Activated T-cell treated with anti-CD3 and anti-CD28 coated beads, Interleukin-2, amount 50 U/mL, for 72 hours (primary cell): ENCODE data around the gene AGBL1. TPM values are rescaled to one million over a fixed set of nuclear protein-coding genes. Genes with fewer than 3 reads are reported as not detected.
"Not testable (repeated sequence)": the region's sequence is repeated elsewhere in the genome, so short reads cannot be mapped to it uniquely, and the experiment has no call there.

ENCODE experiments used
- ATAC-seq, 2 donors: fragments of 150-1000 bp; cut with Tn5 transposase; replicated peaks in 1 of 2; 2 replicates each; pipeline ENCODE4 v1.10.0; 2021; ENCODE audit warnings: moderate library complexity in 2 of 2, mild to moderate bottlenecking in 1 of 2
- DNase-seq, 2 donors: peaks; one replicate each; pipeline ENCODE4 v3.0.0; 2021 to 2022; ENCODE audit warnings: mixed read lengths in 1 of 2
- H3K27ac Mint-ChIP-seq: one replicate; pipeline ENCODE4 v1.8.0; 2022; ENCODE audit warnings: mild to moderate bottlenecking, moderate library complexity, mixed read lengths
- H3K27me3 Mint-ChIP-seq: one replicate; pipeline ENCODE4 v1.8.0; 2022; ENCODE audit warnings: low read depth, mixed read lengths
- H3K36me3 Mint-ChIP-seq, 2 donors: one replicate each; pipeline ENCODE4 v1.8.0; 2022; ENCODE audit warnings: mixed read lengths in 2 of 2, mild to moderate bottlenecking in 1 of 2; ENCODE audit not compliant: insufficient read depth in 2 of 2
- H3K4me1 Mint-ChIP-seq: one replicate; pipeline ENCODE4 v1.8.0; 2022; ENCODE audit warnings: low read depth, mixed read lengths
- H3K4me3 Mint-ChIP-seq, 2 donors: one replicate each; pipeline ENCODE4 v1.8.0; 2022; ENCODE audit warnings: mild to moderate bottlenecking in 2 of 2, mixed read lengths in 2 of 2, moderate library complexity in 2 of 2
- H3K9me3 Mint-ChIP-seq, 2 donors: one replicate each; pipeline ENCODE4 v1.8.0; 2022; ENCODE audit warnings: mixed read lengths in 2 of 2
- total RNA-seq, 2 donors: library from RNA; stranded (reverse); gene quantifications; one replicate each; pipeline ENCODE4 v1.2.3, GENCODE V29; 2022

The AGBL1 gene
- total RNA-seq, 2 donors from 2014 or later: 0.14 TPM; not detected in 1

DNA sequence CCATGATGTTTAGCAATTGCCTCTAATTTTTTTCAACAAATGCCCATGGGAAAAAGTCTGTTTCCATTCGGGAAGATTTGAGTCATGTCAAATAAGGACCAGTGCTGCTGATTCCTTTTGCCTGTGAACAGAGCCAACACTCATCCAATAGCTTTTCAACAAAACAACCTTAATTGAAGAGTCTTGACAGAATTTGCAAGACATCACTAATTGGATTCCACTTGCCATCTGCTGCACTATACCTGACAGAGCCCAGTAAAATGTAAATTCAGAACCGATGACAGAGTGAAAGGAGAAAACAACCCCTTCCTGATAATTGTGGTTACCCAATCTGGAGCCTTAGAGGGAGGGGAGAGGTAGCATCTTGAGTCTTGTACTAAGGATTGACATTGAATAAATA, 426.7 kb downstream of the AGBL1 start:
- ATAC-seq (no peak), DNase-seq (no peak)
- Mint-ChIP-seq H3K36me3 (peaks cover 0 to 1% of the 10 kb centered on the region in 2 donors), H3K27me3 (peaks cover 7% of the 10 kb centered on the region), H3K4me1 (no peaks in the 10 kb centered on the region), H3K27ac (no peak overlapping the region), H3K9me3 (peaks cover 3 to 4% of the 10 kb centered on the region in 2 donors), H3K4me3 (no peak overlapping the region)

DNA sequence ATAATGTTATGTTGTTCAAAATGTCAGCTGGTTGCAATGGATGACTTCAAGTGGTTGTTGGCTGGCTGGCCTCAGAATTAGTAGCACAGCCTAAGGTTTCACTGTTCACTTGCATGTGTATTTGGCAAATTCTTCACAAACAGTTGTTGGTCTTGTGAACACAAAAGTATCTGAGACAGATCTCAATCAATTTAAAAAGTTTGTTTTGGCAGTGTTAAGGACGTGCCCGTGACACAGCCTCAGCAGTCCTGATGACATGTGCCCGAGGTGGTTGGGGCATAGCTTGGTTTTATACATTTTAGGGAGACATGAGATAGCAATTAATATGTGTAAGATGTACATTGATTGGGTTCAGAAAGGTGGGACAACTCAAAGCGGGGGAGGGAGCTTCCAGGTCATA, 436.0 kb downstream of the AGBL1 start:
- peaks cover 10% of the 10 kb centered on the region for H3K27me3 Mint-ChIP-seq
- H3K4me3 Mint-ChIP-seq: no peak overlapping the region
- H3K9me3 Mint-ChIP-seq: peaks cover 0 to 2% of the 10 kb centered on the region in 2 donors
- DNase-seq (no peak), ATAC-seq (no peak)
- no peak overlapping the region for H3K27ac Mint-ChIP-seq
- H3K4me1 Mint-ChIP-seq: no peaks in the 10 kb centered on the region
- no peaks in the 10 kb centered on the region for H3K36me3 Mint-ChIP-seq

DNA sequence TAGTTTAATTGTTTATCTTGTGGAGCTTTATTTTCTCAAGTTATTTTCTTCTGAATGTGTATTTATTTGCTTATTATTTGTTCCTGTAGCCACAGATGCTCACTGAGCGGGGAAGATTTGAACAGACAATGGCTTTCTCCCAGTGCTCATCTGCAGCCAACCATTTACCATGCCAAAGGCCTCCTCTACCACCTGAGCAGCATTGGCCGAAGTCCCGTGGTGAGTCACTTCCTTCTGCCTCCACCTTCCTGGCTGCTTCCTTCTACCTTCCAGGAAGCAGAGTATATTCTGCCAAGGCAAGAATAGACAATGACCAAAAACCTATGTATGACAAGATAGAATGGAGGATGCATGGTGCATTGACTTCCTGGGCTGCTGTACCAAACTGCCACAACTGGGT, 443.1 kb downstream of the AGBL1 start:
- Mint-ChIP-seq H3K9me3 (no peaks in the 10 kb centered on the region), H3K4me1 (no peaks in the 10 kb centered on the region), H3K4me3 (no peak overlapping the region), H3K27ac (no peak overlapping the region), H3K27me3 (peaks cover 7% of the 10 kb centered on the region), H3K36me3 (peaks cover 0 to 2% of the 10 kb centered on the region in 2 donors)
- ATAC-seq (no peak), DNase-seq (no peak)

DNA sequence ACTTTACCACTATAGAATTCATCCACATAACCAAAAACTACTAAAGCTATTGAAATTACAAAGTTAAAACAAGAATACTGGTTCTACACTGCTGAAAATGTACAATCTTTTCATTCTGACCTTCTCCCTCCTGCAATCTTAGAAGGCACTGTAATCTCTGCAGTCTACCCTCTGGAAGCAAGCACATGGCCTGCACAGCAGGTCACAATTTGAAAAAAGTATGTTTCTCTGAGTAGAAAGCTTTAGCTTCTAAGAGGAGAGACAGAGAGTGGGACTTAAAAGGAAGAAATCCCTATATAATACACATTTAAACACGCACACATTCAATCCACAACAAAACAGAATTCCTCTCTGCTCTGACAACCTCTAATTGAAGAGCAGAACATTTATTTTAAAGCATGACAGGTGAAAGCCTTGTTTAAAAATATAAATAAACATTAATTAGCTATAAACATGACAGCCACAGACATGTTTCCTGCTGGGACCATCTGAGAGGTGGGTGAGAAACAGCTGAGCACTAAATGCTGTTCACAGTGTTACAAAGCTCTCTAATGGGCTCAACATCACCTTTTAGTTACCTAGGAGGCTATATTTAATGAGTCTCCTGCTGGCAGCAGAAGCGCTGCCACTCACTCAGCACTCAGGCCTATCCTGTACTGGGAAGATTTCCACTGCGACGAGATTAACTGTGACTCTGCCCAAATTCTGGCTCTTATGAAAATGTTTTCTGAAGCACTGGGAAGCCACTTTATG, 447.4 kb downstream of the AGBL1 start:
- no peak for DNase-seq
- Mint-ChIP-seq H3K4me3 (no peak overlapping the region), H3K27me3 (no peaks in the 10 kb centered on the region), H3K4me1 (no peaks in the 10 kb centered on the region), H3K27ac (no peak overlapping the region), H3K9me3 (no peaks in the 10 kb centered on the region), H3K36me3 (peaks cover 0 to 2% of the 10 kb centered on the region in 2 donors)
- ATAC-seq: no peak

DNA sequence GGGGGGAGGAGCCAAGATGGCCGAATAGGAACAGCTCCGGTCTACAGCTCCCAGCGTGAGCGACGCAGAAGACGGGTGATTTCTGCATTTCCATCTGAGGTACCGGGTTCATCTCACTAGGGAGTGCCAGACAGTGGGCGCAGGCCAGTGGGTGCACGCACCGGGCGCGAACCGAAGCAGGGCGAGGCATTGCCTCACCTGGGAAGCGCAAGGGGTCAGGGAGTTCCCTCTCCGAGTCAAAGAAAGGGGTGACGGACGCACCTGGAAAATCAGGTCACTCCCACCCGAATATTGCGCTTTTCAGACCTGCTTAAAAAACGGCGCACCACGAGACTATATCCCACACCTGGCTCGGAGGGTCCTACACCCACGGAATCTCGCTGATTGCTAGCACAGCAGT, 448.4 kb downstream of the AGBL1 start:
- H3K4me3 Mint-ChIP-seq: not testable (repeated sequence)

DNA sequence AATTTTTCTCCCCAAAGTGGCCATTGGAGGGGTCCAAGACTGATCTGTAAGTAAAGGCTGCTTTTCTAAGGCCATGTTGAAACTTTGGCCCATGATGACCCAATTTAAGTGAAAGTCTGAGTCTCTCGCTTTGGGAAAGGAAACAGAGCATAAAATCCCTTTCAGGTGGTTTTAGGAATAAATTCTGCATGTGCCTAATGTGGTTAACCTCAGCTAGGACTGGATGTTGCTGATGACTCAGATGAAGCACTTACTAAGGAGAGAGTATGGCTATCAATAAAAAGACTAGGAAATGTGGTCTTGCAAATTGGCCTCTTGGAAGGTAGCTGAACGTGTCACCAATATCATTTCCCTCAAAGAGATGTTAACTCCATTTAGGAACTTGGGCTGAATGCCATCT, 458.5 kb downstream of the AGBL1 start:
- ATAC-seq: no peak
- H3K4me1 Mint-ChIP-seq: no peaks in the 10 kb centered on the region
- no peak for DNase-seq
- H3K4me3 Mint-ChIP-seq: no peak overlapping the region
- no peak overlapping the region for H3K27ac Mint-ChIP-seq
- H3K9me3 Mint-ChIP-seq: peaks cover 0 to 3% of the 10 kb centered on the region in 2 donors
- no peaks in the 10 kb centered on the region for H3K36me3 Mint-ChIP-seq
- no peaks in the 10 kb centered on the region for H3K27me3 Mint-ChIP-seq

More for the DNA sequence above, 448.4 kb downstream of the AGBL1 start:
- not testable (repeated sequence) for H3K36me3 Mint-ChIP-seq, H3K27ac Mint-ChIP-seq, H3K27me3 Mint-ChIP-seq, H3K9me3 Mint-ChIP-seq, ATAC-seq, DNase-seq, H3K4me1 Mint-ChIP-seq

DNA sequence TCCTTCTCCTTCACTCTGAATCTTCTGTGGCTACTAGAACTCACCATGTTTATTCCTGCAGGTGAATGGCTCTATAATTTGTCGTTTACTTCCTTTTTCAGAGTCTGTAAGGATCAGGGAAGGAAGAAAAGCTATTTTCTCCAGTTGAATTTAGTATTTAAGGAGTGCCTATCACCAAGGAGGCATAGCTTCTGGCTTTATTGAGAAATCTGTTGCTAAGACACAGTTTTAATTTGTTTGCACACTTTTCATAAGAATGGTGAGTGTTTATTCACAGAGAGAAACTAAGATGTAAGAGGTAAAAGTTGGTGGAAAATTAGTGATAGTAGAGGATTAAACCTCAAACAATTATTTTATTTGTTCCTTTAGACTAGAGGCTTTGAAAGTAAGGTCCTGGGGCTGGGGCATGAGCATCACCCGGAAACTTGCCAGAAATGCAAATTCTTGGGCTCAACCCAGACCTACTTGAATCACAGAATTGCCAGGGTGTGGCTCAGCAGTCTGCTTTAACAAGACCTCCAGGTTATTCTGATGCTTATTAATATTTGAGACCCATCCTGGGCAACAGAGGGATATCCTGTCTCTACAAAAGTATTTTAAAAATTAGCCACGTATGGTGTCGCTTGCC, 461.3 kb downstream of the AGBL1 start:
- Mint-ChIP-seq H3K4me1 (no peaks in the 10 kb centered on the region), H3K36me3 (peaks cover 0 to 2% of the 10 kb centered on the region in 2 donors), H3K9me3 (peaks cover 2 to 5% of the 10 kb centered on the region in 2 donors), H3K27ac (no peak overlapping the region), H3K27me3 (peaks cover 6% of the 10 kb centered on the region), H3K4me3 (no peak overlapping the region)
- DNase-seq (no peak), ATAC-seq (no peak)

DNA sequence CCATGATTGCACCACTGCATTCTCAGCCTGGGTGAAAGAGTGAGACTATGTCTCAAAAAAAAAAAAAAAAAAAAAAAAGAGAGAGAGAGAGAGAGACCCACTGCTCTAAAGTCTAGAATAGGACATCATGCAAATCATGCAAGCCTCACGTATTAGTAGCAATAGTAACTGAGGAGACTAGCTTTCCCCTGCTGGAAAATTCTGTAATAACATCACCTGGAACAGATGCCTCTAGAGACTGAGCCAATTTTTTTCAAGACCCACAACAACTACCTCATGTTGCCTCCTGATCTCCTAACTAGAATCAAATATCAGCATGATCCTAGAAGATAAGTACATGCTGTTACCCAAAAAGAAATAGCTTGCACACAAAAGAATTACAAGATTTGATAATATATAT, 461.9 kb downstream of the AGBL1 start:
- Mint-ChIP-seq H3K4me3 (no peak overlapping the region), H3K4me1 (no peaks in the 10 kb centered on the region), H3K27me3 (peaks cover 6% of the 10 kb centered on the region), H3K36me3 (peaks cover 0 to 2% of the 10 kb centered on the region in 2 donors), H3K9me3 (peaks cover 2 to 5% of the 10 kb centered on the region in 2 donors), H3K27ac (no peak overlapping the region)
- DNase-seq (no peak), ATAC-seq (no peak)

DNA sequence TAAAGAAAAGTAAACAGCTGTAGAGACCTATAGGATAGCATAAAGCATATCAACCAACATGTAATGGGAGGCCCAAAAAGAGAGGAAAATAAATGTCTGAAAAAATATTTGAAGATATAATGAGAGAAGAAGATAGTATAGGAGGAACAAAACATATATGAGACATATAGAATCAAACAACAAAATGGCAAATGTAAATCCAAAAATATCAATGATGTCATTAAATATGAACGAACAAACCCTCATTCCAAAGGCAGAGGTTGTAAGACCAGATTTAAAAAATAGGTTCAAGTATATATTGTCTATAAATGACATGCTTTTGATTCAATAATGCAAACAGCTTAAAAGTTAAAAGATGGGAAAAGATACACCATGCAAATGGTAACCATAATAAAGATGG, 470.4 kb downstream of the AGBL1 start:
- Mint-ChIP-seq H3K4me1 (no peaks in the 10 kb centered on the region), H3K27ac (no peak overlapping the region), H3K36me3 (no peaks in the 10 kb centered on the region), H3K9me3 (peaks cover 0 to 4% of the 10 kb centered on the region in 2 donors), H3K4me3 (no peak overlapping the region), H3K27me3 (no peaks in the 10 kb centered on the region)
- ATAC-seq (no peak), DNase-seq (no peak)

DNA sequence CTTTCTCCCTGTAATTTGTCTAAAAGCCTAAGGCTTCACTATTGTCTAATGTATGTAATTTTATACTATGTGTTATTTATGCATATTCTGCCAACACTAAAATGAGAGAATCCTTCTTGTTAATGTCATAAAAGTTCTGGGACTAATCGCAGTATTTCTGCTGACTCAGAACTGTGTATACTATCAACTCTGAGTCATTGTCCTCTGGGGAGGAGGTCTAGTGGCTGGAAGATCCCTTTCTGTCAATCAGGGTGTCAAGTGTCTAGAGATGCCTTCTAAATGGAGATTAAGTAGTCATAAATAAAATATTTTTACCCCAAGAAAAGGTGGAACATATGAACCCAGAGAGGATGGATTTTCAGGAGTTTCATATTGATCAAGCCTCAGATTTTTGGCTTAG, 473.4 kb downstream of the AGBL1 start:
- Mint-ChIP-seq H3K9me3 (peaks cover 0 to 4% of the 10 kb centered on the region in 2 donors), H3K4me3 (no peak overlapping the region), H3K36me3 (no peaks in the 10 kb centered on the region), H3K27me3 (no peaks in the 10 kb centered on the region), H3K27ac (no peak overlapping the region), H3K4me1 (no peaks in the 10 kb centered on the region)
- ATAC-seq (no peak), DNase-seq (no peak)

DNA sequence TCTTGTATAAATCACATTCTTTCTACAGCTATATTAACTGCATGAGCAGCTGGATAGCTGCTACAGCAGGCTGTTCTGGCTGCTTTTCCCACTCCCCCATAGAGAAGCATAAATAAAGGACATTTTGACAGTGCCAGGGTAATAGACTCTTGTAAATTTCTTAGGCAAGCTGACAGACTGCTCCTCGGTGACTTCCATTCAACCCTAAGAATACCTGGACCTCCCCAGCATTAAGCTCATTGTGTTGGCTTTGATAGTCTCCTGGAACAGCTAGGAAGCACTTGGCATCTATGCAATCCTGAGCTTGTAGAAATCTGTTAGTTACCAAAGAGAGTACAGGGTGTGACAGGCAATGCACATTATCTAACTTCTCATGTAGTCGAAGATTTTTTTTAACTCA, 475.4 kb downstream of the AGBL1 start:
- no peak overlapping the region for H3K27ac Mint-ChIP-seq
- H3K36me3 Mint-ChIP-seq: no peaks in the 10 kb centered on the region
- no peaks in the 10 kb centered on the region for H3K4me1 Mint-ChIP-seq
- no peak for ATAC-seq
- peaks cover 0 to 4% of the 10 kb centered on the region in 2 donors for H3K9me3 Mint-ChIP-seq
- no peak for DNase-seq
- H3K4me3 Mint-ChIP-seq: no peak overlapping the region
- no peaks in the 10 kb centered on the region for H3K27me3 Mint-ChIP-seq

DNA sequence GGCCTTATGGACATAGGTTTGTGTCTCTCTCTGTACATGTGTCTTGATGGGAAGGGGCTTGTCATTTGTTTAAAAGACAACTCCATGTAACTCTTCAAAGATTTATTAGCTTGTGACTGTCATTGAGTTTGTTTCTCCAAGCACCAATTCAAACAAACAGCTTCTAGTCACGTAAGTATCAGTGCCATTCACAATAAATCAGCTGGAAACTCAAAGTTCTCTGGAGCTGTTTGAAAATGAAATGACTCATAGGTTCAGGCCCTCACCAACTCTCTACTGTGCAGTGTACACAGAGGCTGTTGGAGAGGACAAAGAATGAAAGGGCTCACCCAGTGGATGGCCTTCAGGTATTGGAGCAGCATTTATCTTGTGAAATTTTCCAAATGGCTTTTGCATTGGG, 476.3 kb downstream of the AGBL1 start:
- ATAC-seq: no peak
- Mint-ChIP-seq H3K27ac (no peak overlapping the region), H3K9me3 (peaks cover 0 to 4% of the 10 kb centered on the region in 2 donors), H3K36me3 (no peaks in the 10 kb centered on the region), H3K4me1 (no peaks in the 10 kb centered on the region), H3K27me3 (no peaks in the 10 kb centered on the region), H3K4me3 (no peak overlapping the region)
- DNase-seq: no peak

DNA sequence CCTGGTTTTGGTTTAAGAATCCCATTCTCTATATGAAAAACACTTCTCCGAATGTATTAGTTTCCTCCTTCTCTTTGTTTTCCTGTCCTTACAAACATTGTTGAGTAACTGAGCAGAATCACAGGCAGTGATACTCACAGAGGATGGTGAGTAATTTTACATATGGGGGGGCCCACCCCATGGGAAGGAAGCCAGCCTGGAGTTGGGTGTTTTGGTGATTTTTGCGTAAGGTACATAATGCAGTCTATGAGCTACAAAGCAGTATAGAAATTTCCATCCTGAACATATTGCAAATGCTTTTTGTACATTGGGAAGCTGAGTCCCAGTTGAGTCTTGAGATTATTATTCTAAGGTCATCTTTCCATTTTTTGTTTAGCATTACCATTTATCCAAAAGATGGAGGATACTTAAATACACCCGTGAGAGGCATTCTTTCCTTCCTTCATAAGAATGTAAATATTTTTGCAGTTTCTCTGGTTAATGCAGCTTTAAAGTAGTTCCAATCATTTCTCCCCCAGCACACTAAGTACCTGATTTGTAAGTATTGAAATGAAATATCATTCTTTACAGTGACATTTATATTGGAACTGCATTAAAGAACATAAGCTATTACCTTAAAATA, 476.8 kb downstream of the AGBL1 start:
- H3K9me3 Mint-ChIP-seq: peaks cover 0 to 4% of the 10 kb centered on the region in 2 donors
- H3K27ac Mint-ChIP-seq: no peak overlapping the region
- H3K27me3 Mint-ChIP-seq: no peaks in the 10 kb centered on the region
- no peaks in the 10 kb centered on the region for H3K36me3 Mint-ChIP-seq
- DNase-seq (no peak), ATAC-seq (no peak)
- no peak overlapping the region for H3K4me3 Mint-ChIP-seq
- H3K4me1 Mint-ChIP-seq: no peaks in the 10 kb centered on the region
